ENCODE results near the gene OR2A25.
"Not testable (repeated sequence)": the region's sequence is repeated elsewhere in the genome, so short reads cannot be mapped to it uniquely, and the experiment has no call there.

The OR2A25 gene

GRCh38 chr7:144069511-144069910 is at the start of gene OR2A25:
Gene OR2A25, plus strand, starts transcription at chr7:144069811. Its CDS starts 4,409 bp downstream, at chr7:144074220.
- DNase-seq = no peak

GRCh38 chr7:144020340-144020739 is 49.3 kb upstream of the OR2A25 start:
- DNase-seq = no peak

- no peak for DNase-seq
These were observed 47.4 kb upstream of the OR2A25 start for GRCh38 chr7:144022169-144022568.

- DNase-seq = no peak
These were observed 46.3 kb upstream of the OR2A25 start for GRCh38 chr7:144023171-144023827.

GRCh38 chr7:144024213-144024612 is 45.4 kb upstream of the OR2A25 start:
- DNase-seq = no peak

GRCh38 chr7:144026203-144026883 is 43.3 kb upstream of the OR2A25 start:
- no peak for DNase-seq

GRCh38 chr7:144027070-144027469 is 42.5 kb upstream of the OR2A25 start:
- DNase-seq = no peak

GRCh38 chr7:144027974-144028373 is 41.6 kb upstream of the OR2A25 start:
- DNase-seq = no peak

- DNase-seq = no peak
These were observed 41.1 kb upstream of the OR2A25 start for GRCh38 chr7:144028547-144028946.

GRCh38 chr7:144032516-144032915 is 37.1 kb upstream of the OR2A25 start:
- DNase-seq = no peak

- no peak for DNase-seq
These were observed 36.5 kb upstream of the OR2A25 start for GRCh38 chr7:144032985-144033709.

GRCh38 chr7:144035385-144035784 is 34.2 kb upstream of the OR2A25 start:
- no peak for DNase-seq

GRCh38 chr7:144036302-144036885 is 33.2 kb upstream of the OR2A25 start:
- DNase-seq = no peak

- DNase-seq = no peak
These were observed 32.1 kb upstream of the OR2A25 start for GRCh38 chr7:144037414-144038035.

GRCh38 chr7:144038887-144039286 is 30.7 kb upstream of the OR2A25 start:
- no peak for DNase-seq

- DNase-seq = no peak
These were observed 21.0 kb upstream of the OR2A25 start, which contains the start of gene OR2A5 for GRCh38 chr7:144048648-144049047. Gene OR2A5, plus strand, starts transcription at chr7:144048948. Its CDS starts 1,454 bp downstream, at chr7:144050402.

GRCh38 chr7:144049491-144049890 is 20.1 kb upstream of the OR2A25 start:
- DNase-seq = no peak

GRCh38 chr7:144050093-144050492 is 19.5 kb upstream of the OR2A25 start:
- DNase-seq = no peak

- not testable (repeated sequence) for DNase-seq
These were observed 18.7 kb upstream of the OR2A25 start for GRCh38 chr7:144050884-144051283.

GRCh38 chr7:144057954-144058353 is 11.7 kb upstream of the OR2A25 start:
- DNase-seq = no peak

GRCh38 chr7:144063710-144064109 is 5.9 kb upstream of the OR2A25 start:
- DNase-seq = no peak

GRCh38 chr7:144069953-144070352 is 342 bp downstream of the OR2A25 start:
- DNase-seq = no peak

- no peak for DNase-seq
These were observed 4.8 kb downstream of the OR2A25 start for GRCh38 chr7:144074374-144074773.

Measured in NCI-H526 treated with DMSO at 0.1 percent for 48 hours (cell line).